AG04449 (cell line): ENCODE results near the gene CHRNB1.

Experiments used
- CTCF ChIA-PET: fragments of 350-600 bp; formaldehyde crosslinking; extraction: SDS; loops from one replicate; lab custom pipeline; 2021; ENCODE audit warnings: antibody characterized with exemption; lab: Yijun Ruan, JAX
- POLR2A ChIA-PET: fragments of 400-600, 350-600 bp; formaldehyde crosslinking; extraction: SDS; loops from one replicate; lab custom pipeline; 2020; ENCODE audit warnings: antibody characterized with exemption, inconsistent platforms; lab: Yijun Ruan, JAX
- DNase-seq: peaks from one replicate; pipeline ENCODE4 v3.0.0-alpha.2; 2010; ENCODE audit warnings: low read depth, low spot score
- H3K4me3 ChIP-seq: 2 replicates; pipeline ENCODE4 v1.5.1; 2011; ENCODE audit warnings: low read depth, mild to moderate bottlenecking, control low read depth, low read length
- CTCF ChIP-seq: IDR thresholded peaks from one replicate; pipeline ENCODE4 v1.5.1; 2011; ENCODE audit warnings: mild to moderate bottlenecking, moderate library complexity, low read length, control low read depth, inconsistent platforms; ENCODE audit not compliant: insufficient read depth; ENCODE audit errors: missing control alignments

Gene CHRNB1

GRCh38 chr17:7419819-7420610 is 24.8 kb upstream of the CHRNB1 start, which contains the start of gene SPEM1:
Gene SPEM1 (plus strand): TSS chr17:7420324. CDS start chr17:7420385, 61 bp downstream.
- POLR2A ChIA-PET, result interaction anchor here (1.0 to 1.6 kb wide), 2 partner anchors 16 to 64 kb away, joined by 4 to 6 read pairs; partner anchors contain the start of genes POLR2A and TMEM256
- no peak within 1 kb of the TSS for H3K4me3 ChIP-seq
- TF ChIP-seq CTCF, result no peak
- CTCF ChIA-PET, result interaction anchor here (0.8 to 2.5 kb wide), 3 partner anchors 17 to 141 kb away, joined by 3 to 10 read pairs (median 3); no protein-coding TSS in a partner anchor
- DNase-seq, result no peak

- no peak for TF ChIP-seq CTCF
- DNase-seq, result no peak
- H3K4me3 ChIP-seq, result no peak overlapping the region
- CTCF ChIA-PET, result interaction anchor here (2.5 kb wide), 1 partner anchor 16 kb away, joined by 10 read pairs; no protein-coding TSS in a partner anchor
- POLR2A ChIA-PET, result interaction anchor here (1.0 to 1.6 kb wide), 2 partner anchors 17 to 63 kb away, joined by 4 to 6 read pairs; partner anchors contain the start of genes POLR2A and TMEM256
Observed at GRCh38 chr17:7421186-7421585, 23.7 kb upstream of the CHRNB1 start.

- POLR2A ChIA-PET, result interaction anchor here (1.2 to 1.5 kb wide), 2 partner anchors 17 to 19 kb away, joined by 3 to 5 read pairs; partner anchors contain the start of gene TMEM256
- no peak for DNase-seq
- TF ChIP-seq CTCF, result no peak
- CTCF ChIA-PET, result interaction anchor here (1.1 to 3.4 kb wide), 2 partner anchors 13 to 17 kb away, joined by 3 to 10 read pairs; no protein-coding TSS in a partner anchor
- H3K4me3 ChIP-seq, result no peak overlapping the region
Observed at GRCh38 chr17:7423679-7424078, 21.2 kb upstream of the CHRNB1 start.

GRCh38 chr17:7425316-7425715 is 19.5 kb upstream of the CHRNB1 start, which contains the start of gene SPEM2:
Gene SPEM2 (plus strand): TSS chr17:7425616. CDS start chr17:7425689, 73 bp downstream.
- no peak within 1 kb of the TSS for H3K4me3 ChIP-seq
- CTCF ChIA-PET, result interaction anchor here (1.6 to 3.4 kb wide), 3 partner anchors 11 to 70 kb away, joined by 3 to 10 read pairs (median 5); partner anchors contain the start of gene TMEM95
- POLR2A ChIA-PET, result interaction anchor here (1.2 kb wide), 1 partner anchor 19 kb away, joined by 6 read pairs; no protein-coding TSS in a partner anchor
- TF ChIP-seq CTCF, result no peak
- DNase-seq, result no peak

- H3K4me3 ChIP-seq, result no peak overlapping the region
- POLR2A ChIA-PET, result no interaction called here
- CTCF ChIA-PET, result interaction anchor here (1.6 to 3.4 kb wide), 3 partner anchors 11 to 71 kb away, joined by 3 to 10 read pairs (median 5); partner anchors contain the start of gene TMEM95
- no peak for DNase-seq
- TF ChIP-seq CTCF, result no peak
Observed at GRCh38 chr17:7425756-7426155, 19.1 kb upstream of the CHRNB1 start.
